Calu3 (cell line): ENCODE measurements around the gene LANCL1. TPM values are rescaled to one million over a fixed set of nuclear protein-coding genes. Genes with fewer than 3 reads are reported as not detected.

ENCODE experiments used
- BruUV-seq: library from RNA; stranded (reverse); fragments of 400-500 nt; replicated peaks from 2 replicates; lab custom pipeline; 2021; lab: Mats Ljungman, UMichigan
- CTCF ChIA-PET: fragments of 300-600 bp; sonication (Branson Sonifier 250); formaldehyde crosslinking; loops from one replicate; lab custom pipeline; 2022; ENCODE audit warnings: antibody characterized with exemption; lab: Charles Lee
- DNase-seq: peaks from one replicate; pipeline ENCODE4 v3.0.0; 2022
- H3K27ac Mint-ChIP-seq: one replicate; pipeline ENCODE4 v1.8.0; 2022; ENCODE audit warnings: mixed read lengths; ENCODE audit not compliant: unreplicated experiment
- H3K27me3 Mint-ChIP-seq: one replicate; pipeline ENCODE4 v1.8.0; 2022; ENCODE audit warnings: mixed read lengths; ENCODE audit not compliant: unreplicated experiment
- H3K36me3 Mint-ChIP-seq: one replicate; pipeline ENCODE4 v1.8.0; 2022; ENCODE audit warnings: mild to moderate bottlenecking, moderate library complexity, mixed read lengths; ENCODE audit not compliant: insufficient read depth, unreplicated experiment
- H3K4me1 Mint-ChIP-seq: one replicate; pipeline ENCODE4 v1.8.0; 2022; ENCODE audit warnings: mild to moderate bottlenecking, low read depth, mixed read lengths; ENCODE audit not compliant: unreplicated experiment
- H3K4me3 Mint-ChIP-seq: one replicate; pipeline ENCODE4 v1.8.0; 2022; ENCODE audit warnings: mild to moderate bottlenecking, low read depth, moderate library complexity, mixed read lengths; ENCODE audit not compliant: unreplicated experiment
- H3K9me3 Mint-ChIP-seq: one replicate; pipeline ENCODE4 v1.8.0; 2022; ENCODE audit warnings: low read depth, mixed read lengths; ENCODE audit not compliant: unreplicated experiment
- intact Hi-C: fragments of 100-400 bp; cut with micrococcal nuclease; formaldehyde crosslinking; loops from one replicate; pipeline ENCODE4 v1.10.0; 2022; ENCODE audit not compliant: unreplicated experiment
- total RNA-seq: library from RNA; stranded (reverse); gene quantifications from 2 replicates; pipeline ENCODE4 v1.2.3, GENCODE V29; 2022
- TF ChIP-seq, protein P1 (sequence below): fragments of 200-600 bp; IDR thresholded peaks from one replicate; pipeline ENCODE4 v1.8.0; 2022; ENCODE audit warnings: antibody characterized with exemption; ENCODE audit not compliant: unreplicated experiment

LANCL1 gene
- total RNA-seq, 1 experiment from 2014 or later = 36.3 TPM

DNA sequence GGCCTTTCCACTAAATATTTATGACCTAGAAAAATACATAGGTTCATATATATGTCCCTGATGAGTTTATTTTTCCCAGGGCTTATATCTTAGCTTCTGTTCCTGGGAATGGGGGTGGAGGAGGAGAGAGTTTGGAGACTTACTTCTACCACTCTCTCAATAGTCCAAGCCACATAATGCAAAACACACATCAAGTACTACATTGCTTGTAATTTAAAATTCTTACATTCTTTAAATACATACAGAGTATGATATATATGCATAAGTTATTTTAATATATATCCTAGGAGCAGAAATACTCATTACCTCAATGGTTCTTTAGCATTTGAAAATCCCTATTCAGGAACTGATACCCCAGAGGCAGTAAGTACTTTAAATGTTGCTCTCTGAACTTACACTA lies 88.4 kb downstream of the LANCL1 start:
- Mint-ChIP-seq H3K36me3 (no peaks in the 10 kb centered on the region), H3K9me3 (no peaks in the 10 kb centered on the region), H3K27ac (no peak overlapping the region), H3K27me3 (no peaks in the 10 kb centered on the region), H3K4me1 (no peaks in the 10 kb centered on the region), H3K4me3 (no peak overlapping the region)
- TF ChIP-seq, protein P1, sequence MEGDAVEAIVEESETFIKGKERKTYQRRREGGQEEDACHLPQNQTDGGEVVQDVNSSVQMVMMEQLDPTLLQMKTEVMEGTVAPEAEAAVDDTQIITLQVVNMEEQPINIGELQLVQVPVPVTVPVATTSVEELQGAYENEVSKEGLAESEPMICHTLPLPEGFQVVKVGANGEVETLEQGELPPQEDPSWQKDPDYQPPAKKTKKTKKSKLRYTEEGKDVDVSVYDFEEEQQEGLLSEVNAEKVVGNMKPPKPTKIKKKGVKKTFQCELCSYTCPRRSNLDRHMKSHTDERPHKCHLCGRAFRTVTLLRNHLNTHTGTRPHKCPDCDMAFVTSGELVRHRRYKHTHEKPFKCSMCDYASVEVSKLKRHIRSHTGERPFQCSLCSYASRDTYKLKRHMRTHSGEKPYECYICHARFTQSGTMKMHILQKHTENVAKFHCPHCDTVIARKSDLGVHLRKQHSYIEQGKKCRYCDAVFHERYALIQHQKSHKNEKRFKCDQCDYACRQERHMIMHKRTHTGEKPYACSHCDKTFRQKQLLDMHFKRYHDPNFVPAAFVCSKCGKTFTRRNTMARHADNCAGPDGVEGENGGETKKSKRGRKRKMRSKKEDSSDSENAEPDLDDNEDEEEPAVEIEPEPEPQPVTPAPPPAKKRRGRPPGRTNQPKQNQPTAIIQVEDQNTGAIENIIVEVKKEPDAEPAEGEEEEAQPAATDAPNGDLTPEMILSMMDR = no peak
- intact Hi-C loops = no loop called here
- CTCF ChIA-PET = no interaction called here
- no peak for DNase-seq
- no TSS peak for BruUV-seq

DNA sequence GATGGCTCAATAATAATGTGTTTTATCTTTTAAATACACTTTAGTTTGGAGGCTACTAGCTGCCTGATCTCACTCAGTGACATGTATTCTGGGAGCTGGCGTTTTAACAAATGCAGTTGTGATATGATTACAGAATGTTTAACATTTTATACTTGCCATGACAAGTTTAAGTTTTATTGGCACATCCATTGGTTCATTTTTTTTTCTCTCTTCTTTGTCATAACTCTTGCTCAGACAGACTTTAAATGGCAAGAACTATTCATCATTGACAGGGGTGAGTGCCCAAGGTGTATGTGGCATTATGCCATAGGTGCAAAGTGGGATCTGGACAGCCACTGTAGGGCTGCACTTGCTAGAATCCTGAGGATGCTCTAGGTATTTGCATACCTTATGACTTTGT lies 89.5 kb downstream of the LANCL1 start:
- CTCF ChIA-PET = no interaction called here
- intact Hi-C loops = no loop called here
- no peak for DNase-seq
- Mint-ChIP-seq H3K27ac (no peak overlapping the region), H3K27me3 (no peaks in the 10 kb centered on the region), H3K9me3 (no peaks in the 10 kb centered on the region), H3K4me3 (no peak overlapping the region), H3K36me3 (no peaks in the 10 kb centered on the region), H3K4me1 (no peaks in the 10 kb centered on the region)
- TF ChIP-seq, protein P1 = no peak
- no TSS peak for BruUV-seq

Other genes starting within 250 kb of the LANCL1 start
- not detected in 2 replicates for gene MYL1, start 161.6 kb downstream of the LANCL1 start, total RNA-seq
- gene CPS1, start 79.8 kb upstream of the LANCL1 start, total RNA-seq = 0.80 and 1.1 TPM in 2 replicates